Uterus (tissue), 4 donors: ENCODE data around the gene RITA1. TPM values are rescaled to one million over a fixed set of nuclear protein-coding genes. Genes with fewer than 3 reads are reported as not detected.
A peak's percentile ranks its signal among the peaks of the same experiment; 100 is the strongest.

Experiments
- DNase-seq, 2 donors: peaks; one replicate each; pipeline ENCODE4 v3.0.0-alpha.2; 2019 to 2020
- H3K27ac ChIP-seq, 2 donors: fragments of 200-600 bp; sonication (generic); 1 replicate in 1 of 2; 2 replicates in 1 of 2; pipeline ENCODE4 v1.5.1; 2016 to 2018
- H3K27me3 ChIP-seq, 2 donors: fragments of 200-600 bp; sonication (generic); one replicate each; pipeline ENCODE4 v1.5.1; 2018 to 2019; ENCODE audit warnings: control low read depth in 1 of 2
- H3K36me3 ChIP-seq, 2 donors: fragments of 200-600 bp; sonication (generic); one replicate each; pipeline ENCODE4 v1.5.1; 2019; ENCODE audit warnings: control low read depth in 1 of 2
- H3K4me1 ChIP-seq, 2 donors: fragments of 200-600 bp; sonication (generic); one replicate each; pipeline ENCODE4 v1.5.1; 2018 to 2019; ENCODE audit warnings: control low read depth in 1 of 2
- H3K4me3 ChIP-seq, 2 donors: fragments of 200-600 bp; sonication (generic); 1 replicate in 1 of 2; 2 replicates in 1 of 2; pipeline ENCODE4 v1.5.1; 2018 to 2019; ENCODE audit warnings: mild to moderate bottlenecking in 1 of 2
- H3K9me3 ChIP-seq, 2 donors: fragments of 200-600 bp; sonication (generic); one replicate each; pipeline ENCODE4 v1.5.1; 2019; ENCODE audit warnings: control low read depth in 1 of 2
- CTCF ChIP-seq, 4 experiments: fragments of 200-600 bp in 2 of 4; fragments of 450-650 bp in 2 of 4; sonication (generic) in 2 of 4; IDR thresholded peaks; one replicate each; pipeline ENCODE4 v1.5.1; 2016 to 2019; ENCODE audit warnings: antibody characterized with exemption in 4 of 4, mild to moderate bottlenecking in 2 of 4, moderate library complexity in 1 of 4
- POLR2A ChIP-seq, 2 donors: fragments of 450-650 bp; IDR thresholded peaks; one replicate each; pipeline ENCODE4 v1.6.1; 2016; ENCODE audit warnings: antibody characterized with exemption in 2 of 2, mild to moderate bottlenecking in 1 of 2, moderate library complexity in 1 of 2
- intact Hi-C: fragments of 100-400 bp; cut with DNase I; formaldehyde crosslinking; loops from one replicate; pipeline ENCODE4 v1.15.1; 2023; ENCODE audit warnings: low total_unique reads
- total RNA-seq, 4 donors: library from RNA; depleted of rRNA in 3 of 4; stranded (reverse); fragments of >200 nt in 3 of 4; gene quantifications; one replicate each; pipeline versions ENCODE4 v1.1.0 to v1.2.4, GENCODE V29; 2014 to 2023
- donor health status: DM: yes; HTN: yes; CAD: no.

Gene RITA1
- total RNA-seq, 4 donors from 2014 or later = 5.0 to 19.0 (median 11.0) TPM

- Histone ChIP-seq H3K4me1 (peaks cover 0 to 10% of the 10 kb centered on the region in 2 donors), H3K9me3 (no peaks in the 10 kb centered on the region), H3K27ac (no peak within 1 kb of the TSS), H3K36me3 (no peaks in the 10 kb centered on the region), H3K4me3 (no peak within 1 kb of the TSS), H3K27me3 (peaks cover 8 to 13% of the 10 kb centered on the region in 2 donors)
- DNase-seq = no peak
- TF ChIP-seq POLR2A (IDR thresholded peaks at IDR 0.05) = no peak
- no peak for TF ChIP-seq CTCF (IDR thresholded peaks at IDR 0.05)
- intact Hi-C loops = no loop called here
Measured at GRCh38 chr12:113149361-113150150, 36.0 kb upstream of the RITA1 start, which contains the start of gene CFAP73. Gene CFAP73, plus strand, starts transcription at chr12:113149724. Its CDS starts 134 bp downstream, at chr12:113149858.

- intact Hi-C loops = no loop called here
- Histone ChIP-seq H3K27me3 (peaks cover 8 to 13% of the 10 kb centered on the region in 2 donors), H3K9me3 (no peaks in the 10 kb centered on the region), H3K36me3 (no peaks in the 10 kb centered on the region), H3K4me3 (no peak overlapping the region), H3K27ac (no peak overlapping the region), H3K4me1 (peaks cover 0 to 12% of the 10 kb centered on the region in 2 donors)
- no peak for DNase-seq
- TF ChIP-seq CTCF (IDR thresholded peaks at IDR 0.05) = no peak
- TF ChIP-seq POLR2A (IDR thresholded peaks at IDR 0.05) = no peak
Measured at GRCh38 chr12:113151655-113152054, 33.9 kb upstream of the RITA1 start.

- H3K4me3 ChIP-seq = peak overlapping the region in 1 of 2 donors; percentile 28
Measured at GRCh38 chr12:113152196-113152834, 33.2 kb upstream of the RITA1 start.

GRCh38 chr12:113152835-113153814 lies 32.4 kb upstream of the RITA1 start:
- H3K36me3 ChIP-seq = no peaks in the 10 kb centered on the region
- H3K4me1 ChIP-seq = peaks cover 0 to 12% of the 10 kb centered on the region in 2 donors
- intact Hi-C loops = no loop called here
- H3K27me3 ChIP-seq = peaks cover 8 to 13% of the 10 kb centered on the region in 2 donors
- H3K9me3 ChIP-seq = no peaks in the 10 kb centered on the region
- peak overlapping the region; percentile 0 to 28 for H3K4me3 ChIP-seq
- H3K27ac ChIP-seq = no peak overlapping the region
- TF ChIP-seq POLR2A (IDR thresholded peaks at IDR 0.05) (no peak), CTCF (IDR thresholded peaks at IDR 0.05) (peak in 2 of 4 experiments; percentile 12 to 38)
- DNase-seq = peak in 1 of 2 donors; percentile 43

More at GRCh38 chr12:113152196-113152834, 33.2 kb upstream of the RITA1 start:
- intact Hi-C loops = no loop called here
- no peak for TF ChIP-seq POLR2A (IDR thresholded peaks at IDR 0.05)
- TF ChIP-seq CTCF (IDR thresholded peaks at IDR 0.05) = no peak
- no peaks in the 10 kb centered on the region for H3K36me3 ChIP-seq
- no peak for DNase-seq
- peaks cover 8 to 13% of the 10 kb centered on the region in 2 donors for H3K27me3 ChIP-seq
- H3K9me3 ChIP-seq = no peaks in the 10 kb centered on the region
- no peak overlapping the region for H3K27ac ChIP-seq
- H3K4me1 ChIP-seq = peaks cover 0 to 12% of the 10 kb centered on the region in 2 donors
